GM12801 (cell line): ENCODE data around the gene LPO.

ENCODE experiments used
- TF ChIP-seq, protein P1 (sequence below): IDR thresholded peaks from one replicate; pipeline ENCODE4 v1.5.1; 2011; ENCODE audit warnings: control low read depth; ENCODE audit not compliant: insufficient read length; ENCODE audit errors: extremely low read depth

Gene LPO

DNA sequence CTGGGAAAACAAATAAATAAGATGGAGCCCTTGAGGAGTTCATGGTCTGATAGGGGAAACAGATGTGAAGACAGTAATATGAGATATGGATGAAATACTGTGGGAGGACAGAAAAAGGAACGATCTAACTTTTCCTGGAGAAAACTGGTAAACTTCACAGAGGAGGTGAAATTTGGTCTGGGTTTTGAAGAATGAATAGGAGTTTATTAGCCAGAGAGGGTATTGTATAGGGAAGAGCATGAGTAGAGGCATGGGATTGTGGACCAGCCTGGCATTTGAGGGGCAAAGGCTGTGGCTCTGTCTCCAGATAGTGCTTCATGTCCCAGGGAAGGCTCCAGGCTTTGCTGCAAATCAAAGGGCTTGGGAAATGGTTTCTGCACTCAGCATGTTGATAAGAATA, 1.6 kb downstream of the LPO start:
- TF ChIP-seq, protein P1, sequence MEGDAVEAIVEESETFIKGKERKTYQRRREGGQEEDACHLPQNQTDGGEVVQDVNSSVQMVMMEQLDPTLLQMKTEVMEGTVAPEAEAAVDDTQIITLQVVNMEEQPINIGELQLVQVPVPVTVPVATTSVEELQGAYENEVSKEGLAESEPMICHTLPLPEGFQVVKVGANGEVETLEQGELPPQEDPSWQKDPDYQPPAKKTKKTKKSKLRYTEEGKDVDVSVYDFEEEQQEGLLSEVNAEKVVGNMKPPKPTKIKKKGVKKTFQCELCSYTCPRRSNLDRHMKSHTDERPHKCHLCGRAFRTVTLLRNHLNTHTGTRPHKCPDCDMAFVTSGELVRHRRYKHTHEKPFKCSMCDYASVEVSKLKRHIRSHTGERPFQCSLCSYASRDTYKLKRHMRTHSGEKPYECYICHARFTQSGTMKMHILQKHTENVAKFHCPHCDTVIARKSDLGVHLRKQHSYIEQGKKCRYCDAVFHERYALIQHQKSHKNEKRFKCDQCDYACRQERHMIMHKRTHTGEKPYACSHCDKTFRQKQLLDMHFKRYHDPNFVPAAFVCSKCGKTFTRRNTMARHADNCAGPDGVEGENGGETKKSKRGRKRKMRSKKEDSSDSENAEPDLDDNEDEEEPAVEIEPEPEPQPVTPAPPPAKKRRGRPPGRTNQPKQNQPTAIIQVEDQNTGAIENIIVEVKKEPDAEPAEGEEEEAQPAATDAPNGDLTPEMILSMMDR: no peak

DNA sequence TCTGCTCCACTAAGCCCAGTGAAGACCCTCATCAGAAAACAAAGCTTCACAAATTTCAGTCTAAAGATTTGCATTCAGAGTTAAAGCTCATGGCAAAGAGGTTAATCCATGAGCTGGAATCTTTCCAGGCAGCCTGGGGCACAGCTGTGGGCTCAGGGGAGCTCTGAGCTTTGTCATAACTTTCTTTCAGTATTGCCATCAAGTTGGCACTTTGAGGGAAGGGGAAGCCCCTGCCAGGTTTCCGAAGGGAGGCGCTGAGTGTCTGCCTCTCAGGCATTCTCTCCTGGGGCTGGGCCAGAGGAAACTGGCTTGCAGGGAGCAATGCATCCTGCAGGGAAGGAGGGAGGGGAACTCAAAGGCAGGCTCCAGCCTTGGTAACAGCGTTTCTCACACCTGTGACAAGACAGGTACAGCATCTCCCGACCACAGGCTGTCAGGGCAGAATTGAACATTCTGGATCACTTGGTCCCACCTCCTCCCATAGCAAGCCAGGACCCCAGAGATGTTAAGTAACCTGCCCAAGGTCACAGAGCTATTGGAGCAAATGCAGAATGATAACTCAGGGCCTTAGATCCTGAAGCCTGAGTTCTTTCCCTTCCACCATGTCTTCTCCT, 3.9 kb downstream of the LPO start:
- TF ChIP-seq, protein P1: no peak

DNA sequence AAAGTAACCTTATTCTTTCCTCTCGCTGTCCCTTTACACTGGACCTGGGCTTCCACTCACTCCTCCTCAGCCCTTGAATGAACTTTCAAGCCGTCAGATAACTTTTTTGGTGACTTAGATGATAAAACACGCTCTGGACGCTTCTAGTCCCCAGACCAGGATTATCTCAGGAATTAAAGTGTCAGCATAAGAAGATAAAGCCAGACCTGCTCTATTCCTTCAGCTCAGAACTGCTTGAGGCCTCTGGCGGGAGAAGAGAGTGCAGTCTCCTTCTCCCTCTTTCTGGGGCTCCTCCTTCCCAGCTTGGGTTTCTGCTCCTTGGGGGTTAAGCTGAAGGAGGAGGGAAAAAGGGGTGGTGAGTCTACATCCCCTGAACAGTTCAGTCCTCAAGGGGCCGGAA, 6.6 kb downstream of the LPO start:
- TF ChIP-seq, protein P1: no peak

DNA sequence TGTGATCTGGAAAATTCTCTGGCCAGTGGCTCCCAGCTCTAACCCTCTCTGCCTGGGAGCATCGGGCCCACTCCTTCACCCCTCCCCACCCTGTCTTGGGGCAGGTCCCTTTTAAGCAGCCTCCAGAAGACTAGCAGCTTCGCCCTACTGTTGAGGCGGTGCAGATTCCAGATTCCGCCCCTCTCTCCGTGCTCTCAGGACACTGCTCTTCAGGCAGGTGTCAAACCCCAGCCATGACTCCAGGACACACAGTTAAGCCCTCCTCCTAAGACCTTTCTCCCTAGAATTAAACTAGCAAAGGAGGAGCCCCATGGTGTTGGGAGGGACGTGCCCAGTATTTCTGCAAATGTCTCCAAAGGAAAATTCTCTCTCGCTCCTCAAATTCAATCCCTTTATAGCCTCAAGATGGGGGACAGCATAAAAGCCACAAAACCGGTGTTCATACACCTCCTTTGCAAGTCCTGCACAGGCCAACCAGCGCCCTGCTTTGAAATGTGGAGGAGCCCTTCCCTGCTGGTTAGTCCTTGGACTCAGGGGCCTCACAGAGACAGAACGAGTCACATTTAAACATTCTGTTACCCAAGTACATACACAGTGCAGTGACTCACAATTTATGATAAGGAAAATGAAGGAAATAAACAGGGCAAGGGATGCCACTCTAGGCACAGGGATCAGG, 7.2 kb downstream of the LPO start:
- TF ChIP-seq, protein P1: no peak

DNA sequence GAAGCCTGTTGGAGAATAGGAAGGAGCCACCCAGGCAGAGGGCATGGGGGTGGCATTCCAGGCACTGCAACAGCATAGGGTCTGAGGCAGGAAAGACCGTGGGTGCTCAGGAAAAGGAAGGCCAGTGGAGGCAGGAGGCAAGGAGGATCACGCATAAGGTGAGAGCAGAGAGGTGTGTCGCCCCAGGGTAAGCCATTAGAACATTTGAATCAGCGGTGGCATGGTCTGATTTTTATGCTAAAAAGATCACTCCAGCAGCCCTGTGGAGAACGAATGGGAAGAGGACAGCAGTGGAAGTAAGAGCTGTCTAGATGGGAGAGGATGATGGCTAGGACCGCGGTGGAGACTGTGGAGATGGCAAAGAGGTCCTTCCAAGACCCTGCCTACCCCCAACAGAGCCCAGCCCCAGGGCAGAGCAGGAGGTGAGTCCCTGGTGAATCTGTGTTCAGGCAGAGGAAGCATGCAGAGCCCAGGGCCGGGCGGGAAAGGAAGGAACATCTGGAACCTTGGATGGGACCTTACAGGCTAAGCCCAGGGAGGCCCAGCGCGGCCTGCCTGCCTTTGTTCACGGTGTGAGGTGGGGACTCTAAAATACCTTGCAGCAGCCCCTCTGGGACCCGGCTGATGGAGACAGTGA, 7.8 kb downstream of the LPO start:
- TF ChIP-seq, protein P1: no peak

DNA sequence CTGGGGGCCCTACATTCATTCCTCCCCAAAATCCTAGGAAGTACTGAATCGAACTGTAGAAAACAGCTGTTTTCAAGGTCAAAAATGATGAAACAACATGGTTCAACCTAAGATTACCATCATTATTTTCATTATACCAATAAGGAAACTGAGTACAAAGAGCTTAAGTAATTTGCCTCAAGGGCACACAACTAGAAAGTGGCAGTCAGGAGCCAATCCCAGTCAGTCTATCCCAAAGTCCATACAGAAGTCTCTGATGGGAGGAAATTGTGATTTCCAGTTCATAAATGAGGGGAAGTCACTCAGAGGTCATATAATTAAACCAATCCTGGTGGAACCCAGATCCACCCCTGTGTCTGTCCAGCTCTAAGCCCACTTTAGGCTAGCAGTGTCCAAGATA, 8.4 kb downstream of the LPO start:
- TF ChIP-seq, protein P1: no peak

DNA sequence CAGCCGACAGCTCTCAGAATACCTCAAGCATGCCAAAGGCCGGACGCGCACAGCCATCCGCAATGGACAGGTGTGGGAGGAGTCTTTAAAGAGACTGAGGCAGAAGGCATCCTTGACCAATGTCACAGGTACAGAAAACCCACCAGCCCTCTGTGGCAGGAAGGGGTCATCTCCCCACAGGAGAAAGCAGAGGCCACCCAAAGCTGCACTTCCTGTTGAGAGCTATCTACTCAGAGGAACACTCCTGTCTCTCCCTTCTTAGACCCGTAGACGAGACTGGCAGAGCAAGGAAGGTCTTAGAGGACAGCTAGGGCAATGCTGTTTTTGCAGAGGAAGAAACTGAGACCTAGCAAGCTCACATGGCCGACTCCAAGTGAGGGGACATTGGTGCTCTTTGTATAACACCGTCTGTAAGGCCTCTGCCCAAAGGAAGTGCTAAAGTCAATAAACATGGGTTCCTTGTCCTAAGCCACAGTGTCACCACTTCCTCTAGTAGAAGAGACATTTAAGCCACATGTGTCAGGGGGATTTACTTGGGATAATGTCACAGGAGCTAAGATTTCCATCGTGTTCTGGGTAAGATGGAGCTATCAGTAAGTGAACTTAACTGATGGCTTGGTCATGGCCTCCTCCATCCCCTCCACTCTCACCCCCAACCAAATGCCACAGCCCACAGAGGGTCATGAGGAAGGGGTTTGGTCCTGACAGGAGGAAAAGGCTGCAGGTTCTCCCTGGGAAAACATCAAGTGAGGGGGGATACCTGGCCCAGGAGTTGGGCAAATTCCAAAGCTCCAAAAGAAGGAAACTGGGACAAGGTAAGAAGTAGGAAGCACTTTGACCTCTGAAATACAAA, 9.4 kb downstream of the LPO start:
- TF ChIP-seq, protein P1: no peak
